OCI-LY3 (cell line): ENCODE data around the gene DHX30.

Source experiments
- CTCF ChIP-seq: fragments of 200-600, 300-600 bp; sonication (generic); IDR thresholded peaks from 2 replicates; pipeline ENCODE4 v1.5.1; 2014; ENCODE audit warnings: antibody characterized with exemption, low read length, low read depth
- EZH2phosphoT487 ChIP-seq: fragments of 200-600 bp; shearing (Covaris generic); IDR thresholded peaks from 2 replicates; pipeline ENCODE4 v1.6.1; 2018; ENCODE audit warnings: antibody characterized with exemption, mixed run types, low read depth

- TF ChIP-seq CTCF (no peak), EZH2phosphoT487 (no peak)
Observed at GRCh38 chr3:47792699-47793098, 10.2 kb upstream of the DHX30 start.
